ENCODE data around the gene KCNMA1. TPM values are rescaled to one million over a fixed set of nuclear protein-coding genes. Genes with fewer than 3 reads are reported as not detected.

KCNMA1 gene
- total and polyA plus RNA-seq, 10 of the 15 experiments (the other 5 are each of a cell fraction or from before 2014, with no cell fraction given): 8.5 to 77.0 (median 21.3) TPM

- TF ChIP-seq PRDM15 (CRISPR knock-in tag; IDR thresholded peaks at IDR 0.05): no peak
- TF ChIP-seq BACH1 (IDR thresholded peaks at IDR 0.05; ENCODE audit: borderline replicate concordance): no peak
- no peak for TF ChIP-seq ZNF384 (IDR thresholded peaks at IDR 0.05; ENCODE audit: borderline replicate concordance, low read depth, low read length)
- TF ChIP-seq MAX (IDR thresholded peaks at IDR 0.05; ENCODE audit: low read depth, low read length): no peak
These were observed 664.3 kb downstream of the KCNMA1 start (continued) for GRCh38 chr10:76973091-76974016.

GRCh38 chr10:76972541-76972940 lies 665.1 kb downstream of the KCNMA1 start:
- intact Hi-C loops (cut with micrococcal nuclease; ENCODE audit: unreplicated experiment) (no loop called here), in situ Hi-C loops (cut with MboI) (no loop called here)
- ChIA-PET RAD21 (ENCODE audit: unreplicated experiment) (interaction anchor here (1.2 kb wide), 1 partner anchor 12 kb away, joined by 3 read pairs; no protein-coding TSS in a partner anchor), SMC1A (ENCODE audit: uncharacterized antibody, unreplicated experiment) (interaction anchor here (1.2 kb wide), 1 partner anchor 41 kb away, joined by 3 read pairs; no protein-coding TSS in a partner anchor), POLR2A (no interaction called here), CTCF (interaction anchor here (1.3 kb wide), 1 partner anchor 13 kb away, joined by 3 read pairs; no protein-coding TSS in a partner anchor)
- H3K4me1 ChIP-seq (ENCODE audit: control insufficient read depth, insufficient read depth, low read length): no peaks in the 10 kb centered on the region
- H2AFZ ChIP-seq (ENCODE audit: control insufficient read depth, low read depth, low read length): no peak overlapping the region
- H3K9ac ChIP-seq (ENCODE audit: control insufficient read depth, insufficient read depth, low read length): no peak overlapping the region
- no peak overlapping the region for H3K27ac ChIP-seq (ENCODE audit: control insufficient read depth, insufficient read depth)
- H3K79me2 ChIP-seq (ENCODE audit: control insufficient read depth, insufficient read depth, low read length): no peaks in the 10 kb centered on the region
- H3K9me3 ChIP-seq (replicated peaks; ENCODE audit: control insufficient read depth, insufficient read depth, low read length): no peaks in the 10 kb centered on the region
- FAIRE-seq: no peak
- no peak for ATAC-seq
- 18% methylated on average over 2 of the region's 2 CpGs for WGBS (ENCODE audit: insufficient coverage, insufficient replicate concordance, low lambda C conversion rate, missing lambda C conversion rate)
- H3K36me3 ChIP-seq (ENCODE audit: control insufficient read depth in 2 of 2, insufficient read depth in 2 of 2, low read length in 1 of 2): no peaks in the 10 kb centered on the region
- no peaks in the 10 kb centered on the region for H3K27me3 ChIP-seq (replicated peaks in 1 of 2; ENCODE audit: control insufficient read depth in 2 of 2, insufficient read depth in 2 of 2, low read length in 1 of 2)
- H3K4me3 ChIP-seq: no peak overlapping the region
- DNase-seq (ENCODE audit: low read depth, low spot score): no peak
- no peak overlapping the region for H3K4me2 ChIP-seq (ENCODE audit: control insufficient read depth, insufficient read depth)
- H4K20me1 ChIP-seq (ENCODE audit: control insufficient read depth, insufficient read depth): no peaks in the 10 kb centered on the region
- BruUV-seq (replicated peaks): no TSS peak
- TF ChIP-seq BCL3 (IDR thresholded peaks at IDR 0.05; ENCODE audit: borderline replicate concordance, insufficient read depth, low read depth, low read length, poor library complexity, severe bottlenecking): no peak
- TF ChIP-seq NR2C1 (IDR thresholded peaks at IDR 0.05): no peak
- no peak for TF ChIP-seq ZNF274 (IDR thresholded peaks at IDR 0.05; ENCODE audit: insufficient read depth, insufficient read length)
- TF ChIP-seq ZBTB11 (CRISPR knock-in tag; IDR thresholded peaks at IDR 0.05): no peak
- no peak for TF ChIP-seq ESRRA (IDR thresholded peaks at IDR 0.05; ENCODE audit: low read length)
- TF ChIP-seq TCF7 (IDR thresholded peaks at IDR 0.05; ENCODE audit: borderline replicate concordance): no peak
